CD8-positive, alpha-beta memory T cell (primary cell): ENCODE measurements around the gene GPT2. TPM values are rescaled to one million over a fixed set of nuclear protein-coding genes. Genes with fewer than 3 reads are reported as not detected.

ENCODE experiments used
- CTCF ChIA-PET: fragments of 350-600 bp; sonication (Branson Sonifier 250); formaldehyde crosslinking; loops from one replicate; lab custom pipeline; 2021; ENCODE audit warnings: antibody characterized with exemption; lab: Charles Lee
- POLR2A ChIA-PET: fragments of 350-600 bp; sonication (Branson Sonifier 250); formaldehyde crosslinking; loops from one replicate; lab custom pipeline; 2021; ENCODE audit warnings: antibody characterized with exemption; lab: Charles Lee
- DNase-seq, 5 donors: peaks; one replicate each; pipeline versions ENCODE4 v3.0.0 to v3.0.0-alpha.2; 2020 to 2022; ENCODE audit warnings: mixed read lengths in 1 of 5
- H3K27ac ChIP-seq: one replicate; pipeline ENCODE4 v1.7.0; 2013; ENCODE audit warnings: low read depth, mild to moderate bottlenecking, low read length, moderate library complexity
- H3K27me3 ChIP-seq: 2 replicates; pipeline ENCODE4 v1.7.0; 2013; ENCODE audit warnings: low read length, mild to moderate bottlenecking; ENCODE audit not compliant: insufficient read depth, poor library complexity, severe bottlenecking
- H3K36me3 ChIP-seq: 2 replicates; pipeline ENCODE4 v1.7.0; 2013; ENCODE audit warnings: mild to moderate bottlenecking, low read length, moderate library complexity; ENCODE audit not compliant: insufficient read depth
- H3K4me1 ChIP-seq: 2 replicates; pipeline ENCODE4 v1.7.0; 2013; ENCODE audit warnings: mild to moderate bottlenecking, low read length, moderate library complexity; ENCODE audit not compliant: insufficient read depth
- H3K4me3 ChIP-seq: 2 replicates; pipeline ENCODE4 v1.7.0; 2013; ENCODE audit warnings: mild to moderate bottlenecking, low read length
- H3K9me3 ChIP-seq: 2 replicates; pipeline ENCODE4 v1.7.0; 2013; ENCODE audit warnings: mild to moderate bottlenecking, low read length
- H3K27ac Mint-ChIP-seq, 8 donors: one replicate each; pipeline ENCODE4 v1.8.0; 2020 to 2021; ENCODE audit warnings: mixed read lengths in 8 of 8, mild to moderate bottlenecking in 6 of 8, inconsistent platforms in 3 of 8, moderate library complexity in 3 of 8
- H3K27me3 Mint-ChIP-seq, 2 donors: one replicate each; pipeline ENCODE4 v1.8.0; 2020 to 2021; ENCODE audit warnings: mixed read lengths in 2 of 2, mild to moderate bottlenecking in 1 of 2, moderate library complexity in 1 of 2
- H3K36me3 Mint-ChIP-seq, 3 donors: one replicate each; pipeline ENCODE4 v1.8.0; 2020 to 2021; ENCODE audit warnings: mixed read lengths in 3 of 3, inconsistent platforms in 1 of 3, mild to moderate bottlenecking in 1 of 3
- H3K4me1 Mint-ChIP-seq, 3 donors: one replicate each; pipeline ENCODE4 v1.8.0; 2020 to 2021; ENCODE audit warnings: mixed read lengths in 3 of 3, inconsistent platforms in 1 of 3, mild to moderate bottlenecking in 1 of 3
- H3K4me3 Mint-ChIP-seq, 7 donors: one replicate each; pipeline ENCODE4 v1.8.0; 2020 to 2021; ENCODE audit warnings: mixed read lengths in 7 of 7, mild to moderate bottlenecking in 6 of 7, moderate library complexity in 4 of 7, inconsistent platforms in 2 of 7
- H3K9me3 Mint-ChIP-seq, 5 donors: one replicate each; pipeline ENCODE4 v1.8.0; 2020 to 2022; ENCODE audit warnings: mixed read lengths in 5 of 5, mild to moderate bottlenecking in 3 of 5, moderate library complexity in 2 of 5, inconsistent platforms in 1 of 5
- polyA plus RNA-seq: library from polyadenylated mRNA; unstranded; fragments of 300-500 nt; fragmentation: Illumina TruSeq; gene quantifications from one replicate; pipeline ENCODE4 v1.2.3, GENCODE V29; 2021
- total RNA-seq, 2 experiments: library from RNA; stranded (reverse); gene quantifications; one replicate each; pipeline ENCODE4 v1.2.3, GENCODE V29; 2021

GPT2 gene, protein sequence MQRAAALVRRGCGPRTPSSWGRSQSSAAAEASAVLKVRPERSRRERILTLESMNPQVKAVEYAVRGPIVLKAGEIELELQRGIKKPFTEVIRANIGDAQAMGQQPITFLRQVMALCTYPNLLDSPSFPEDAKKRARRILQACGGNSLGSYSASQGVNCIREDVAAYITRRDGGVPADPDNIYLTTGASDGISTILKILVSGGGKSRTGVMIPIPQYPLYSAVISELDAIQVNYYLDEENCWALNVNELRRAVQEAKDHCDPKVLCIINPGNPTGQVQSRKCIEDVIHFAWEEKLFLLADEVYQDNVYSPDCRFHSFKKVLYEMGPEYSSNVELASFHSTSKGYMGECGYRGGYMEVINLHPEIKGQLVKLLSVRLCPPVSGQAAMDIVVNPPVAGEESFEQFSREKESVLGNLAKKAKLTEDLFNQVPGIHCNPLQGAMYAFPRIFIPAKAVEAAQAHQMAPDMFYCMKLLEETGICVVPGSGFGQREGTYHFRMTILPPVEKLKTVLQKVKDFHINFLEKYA
- 10 to 100 TPM; 12.5 to 16.5 TPM for total RNA-seq
- polyA plus RNA-seq, result 0.79 TPM

DNA sequence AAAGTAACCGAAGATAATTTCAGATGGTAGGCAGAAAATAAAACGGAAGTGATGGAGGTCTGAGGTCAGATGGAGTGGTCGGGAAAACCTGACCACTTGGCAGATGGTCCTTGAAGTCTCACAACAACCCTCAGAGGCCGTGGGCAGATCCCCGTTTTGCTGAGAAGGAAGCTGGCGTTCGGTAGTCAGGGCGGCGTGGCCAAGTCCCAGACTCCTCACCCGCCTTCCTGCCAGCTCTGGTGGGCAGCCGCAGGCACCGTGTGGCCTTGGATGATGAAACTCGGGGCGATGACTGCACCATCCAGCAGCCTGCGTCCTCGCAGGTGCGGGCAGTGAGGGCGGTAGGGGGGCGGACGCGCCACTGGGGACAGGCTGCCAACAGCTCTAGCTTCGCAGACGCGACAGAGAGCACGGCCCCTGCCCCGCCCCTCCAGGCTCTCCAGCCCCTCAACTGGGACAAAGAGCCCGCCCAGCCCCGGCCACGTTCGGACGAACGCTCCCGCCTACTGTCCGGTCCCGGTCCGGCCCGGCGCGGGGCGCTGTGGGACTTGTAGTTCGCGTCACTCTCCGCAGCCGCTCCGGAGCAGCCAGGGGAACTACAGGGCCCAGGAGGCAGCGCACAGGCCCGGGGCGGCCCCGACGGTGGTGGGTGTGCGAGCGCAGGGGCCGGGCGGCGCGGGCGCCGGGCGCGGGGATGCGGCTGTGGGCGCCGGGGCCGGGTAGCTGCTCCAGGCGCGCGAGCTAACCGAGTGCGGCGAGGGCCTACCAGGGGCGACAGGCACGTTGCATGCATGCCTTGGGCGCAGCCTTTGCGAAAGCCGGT is at the start of gene GPT2:
GPT2 (plus strand) TSS at position 673 of the 823 bp plus-strand sequence. CDS start 354 bp downstream, outside the sequence.
- POLR2A ChIA-PET, result interaction anchor here (0.8 to 1.0 kb wide), 2 partner anchors 53 to 89 kb away, joined by 3 read pairs; partner anchors contain the start of genes C16orf87 and DNAJA2
- CTCF ChIA-PET, result interaction anchor here (1.0 to 2.1 kb wide), 3 partner anchors 25 to 30 kb away, joined by 3 to 7 read pairs (median 4); no protein-coding TSS in a partner anchor
- Histone ChIP-seq H3K4me1 (peaks cover 6% of the 10 kb centered on the region), H3K4me3 (peak within 1 kb of the TSS; percentile 63), H3K36me3 (no peaks in the 10 kb centered on the region), H3K27ac (peak within 1 kb of the TSS; percentile 33), H3K9me3 (no peaks in the 10 kb centered on the region), H3K27me3 (no peaks in the 10 kb centered on the region)
- Mint-ChIP-seq H3K9me3 (no peaks in the 10 kb centered on the region), H3K4me1 (peaks cover 7 to 18% (median 10%) of the 10 kb centered on the region in 3 donors), H3K27me3 (peaks cover 2 to 33% of the 10 kb centered on the region in 2 donors), H3K4me3 (peak within 1 kb of the TSS; percentile 78 to 93 (median 89)), H3K36me3 (peaks cover 0 to 4% (median 0%) of the 10 kb centered on the region in 3 donors), H3K27ac (peak within 1 kb of the TSS in 5 of 8 donors; percentile 43 to 92 (median 54))
- peak; percentile 23 to 72 (median 56) for DNase-seq

DNA sequence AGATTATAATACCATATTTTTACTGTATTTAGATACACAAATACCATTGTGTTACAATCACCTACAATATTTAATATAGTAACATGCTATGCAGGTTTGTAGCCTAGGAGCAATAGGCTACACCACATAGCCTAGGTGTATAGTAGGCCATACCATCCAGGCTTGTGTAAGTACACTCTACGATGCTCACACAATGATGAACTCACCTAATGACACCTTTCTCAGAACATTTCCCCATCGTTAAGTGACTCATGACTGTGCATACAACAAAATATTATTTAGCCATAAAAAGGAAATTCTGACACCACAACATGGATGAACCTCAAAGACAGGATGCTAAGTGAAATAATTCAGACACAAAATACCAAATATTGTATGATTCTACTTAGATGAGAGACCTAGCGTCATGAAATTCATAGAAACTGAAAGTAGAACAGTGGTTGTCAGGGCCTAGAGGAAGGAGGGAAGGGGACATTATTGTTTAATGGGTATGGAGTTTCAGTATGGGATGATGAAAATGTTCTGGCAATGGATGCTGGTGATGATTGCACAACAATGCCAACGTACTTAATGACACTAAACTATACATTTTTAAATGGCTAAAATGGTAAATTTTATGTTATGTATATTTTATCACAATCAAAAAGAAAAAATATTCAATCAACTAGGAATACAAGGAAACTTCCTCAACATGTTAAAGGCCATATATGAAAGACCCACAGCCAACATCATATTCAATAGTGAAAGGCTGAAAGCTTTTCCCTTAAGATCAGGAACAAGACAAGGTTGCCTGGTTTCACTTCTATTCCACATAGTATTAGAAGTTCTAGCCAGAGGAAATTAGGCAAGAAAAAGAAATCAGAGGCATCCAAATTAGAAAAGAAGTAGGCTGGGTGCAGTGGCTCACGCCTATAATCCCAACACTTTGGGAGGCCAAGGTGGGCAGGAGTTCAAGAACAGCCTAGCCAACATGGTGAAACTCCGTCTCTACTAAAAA is 47.3 kb upstream of the GPT2 start:
- Mint-ChIP-seq H3K4me3 (no peak overlapping the region), H3K27ac (no peak overlapping the region), H3K27me3 (peaks cover 0 to 1% of the 10 kb centered on the region in 2 donors), H3K9me3 (peaks cover 0 to under 1% (median 0%) of the 10 kb centered on the region in 5 donors), H3K4me1 (no peaks in the 10 kb centered on the region), H3K36me3 (peaks cover 0 to 1% (median 0%) of the 10 kb centered on the region in 3 donors)
- CTCF ChIA-PET, result no interaction called here
- POLR2A ChIA-PET, result no interaction called here
- H3K27ac ChIP-seq, result no peak overlapping the region
- DNase-seq, result no peak
- H3K4me3 ChIP-seq, result no peak overlapping the region
- H3K4me1 ChIP-seq, result no peaks in the 10 kb centered on the region
- no peaks in the 10 kb centered on the region for H3K9me3 ChIP-seq
- H3K27me3 ChIP-seq, result no peaks in the 10 kb centered on the region
- no peaks in the 10 kb centered on the region for H3K36me3 ChIP-seq

DNA sequence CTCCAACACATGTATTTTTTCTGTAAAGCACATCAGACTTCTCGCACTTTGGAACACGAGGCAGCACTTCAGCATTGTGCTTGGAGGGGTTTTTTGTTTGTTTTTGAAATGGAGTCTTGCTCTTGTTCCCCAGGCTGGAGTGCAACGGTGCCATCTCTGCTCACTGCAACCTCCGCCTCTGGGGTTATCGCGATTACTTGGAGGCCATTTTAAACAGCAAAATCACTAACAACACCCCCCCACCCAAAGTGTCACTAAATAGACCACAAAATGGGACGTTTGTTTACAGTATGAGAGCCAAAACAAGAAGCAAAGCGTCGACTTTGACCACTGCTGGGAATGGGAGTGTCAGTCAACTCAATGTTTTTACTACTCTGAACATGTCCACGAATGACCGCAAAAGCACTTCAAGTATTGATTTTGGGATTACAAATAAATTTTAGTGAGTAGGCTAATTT is 44.1 kb upstream of the GPT2 start:
- H3K27ac ChIP-seq, result no peak overlapping the region
- H3K4me1 Mint-ChIP-seq, result no peaks in the 10 kb centered on the region
- H3K9me3 Mint-ChIP-seq, result peaks cover 0 to 5% (median 2%) of the 10 kb centered on the region in 5 donors
- H3K27me3 Mint-ChIP-seq, result peaks cover 4 to 10% of the 10 kb centered on the region in 2 donors
- H3K36me3 ChIP-seq, result no peaks in the 10 kb centered on the region
- no peaks in the 10 kb centered on the region for H3K4me1 ChIP-seq
- no peaks in the 10 kb centered on the region for H3K9me3 ChIP-seq
- POLR2A ChIA-PET, result no interaction called here
- CTCF ChIA-PET, result no interaction called here
- H3K4me3 ChIP-seq, result no peak overlapping the region
- DNase-seq, result no peak
- peak overlapping the region in 1 of 8 donors; percentile 10 for H3K27ac Mint-ChIP-seq
- peaks cover 0 to 7% (median 0%) of the 10 kb centered on the region in 3 donors for H3K36me3 Mint-ChIP-seq
- no peak overlapping the region for H3K4me3 Mint-ChIP-seq
- no peaks in the 10 kb centered on the region for H3K27me3 ChIP-seq

DNA sequence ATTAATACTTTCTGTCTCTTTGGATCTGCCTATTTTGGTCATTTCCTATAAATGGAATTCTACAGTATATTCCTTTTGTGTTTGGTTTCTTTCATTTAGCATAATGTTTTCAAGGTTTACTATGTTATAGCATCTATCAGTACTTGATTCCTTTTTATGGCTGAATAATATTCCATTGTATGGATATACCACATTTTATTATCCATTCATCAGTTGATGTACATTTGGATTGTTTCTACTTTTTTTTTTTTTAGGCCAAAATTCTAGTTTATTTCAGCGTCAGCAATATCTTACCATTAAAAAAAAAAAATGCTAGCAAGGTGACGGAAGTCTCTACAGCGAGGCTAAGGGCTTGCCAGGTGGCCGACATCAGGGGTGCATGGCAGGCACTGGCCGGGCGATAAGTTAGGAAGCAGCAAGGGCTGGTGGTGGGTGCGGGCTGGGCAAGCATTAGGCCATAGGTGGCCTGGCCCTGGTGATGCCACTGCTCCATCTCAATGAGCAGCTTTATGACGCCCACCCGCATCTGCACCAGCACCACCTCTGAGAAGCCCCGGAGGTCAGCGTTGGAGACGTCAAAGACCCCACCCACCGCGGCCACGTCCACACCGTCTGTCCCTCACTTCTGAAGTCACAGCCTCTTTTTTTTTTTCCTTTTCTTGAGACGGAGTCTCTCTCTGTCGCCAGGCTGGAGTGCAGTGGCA is 41.8 kb upstream of the GPT2 start:
- CTCF ChIA-PET, result no interaction called here
- Mint-ChIP-seq H3K36me3 (peaks cover 0 to 7% (median 0%) of the 10 kb centered on the region in 3 donors), H3K4me3 (no peak overlapping the region), H3K4me1 (no peaks in the 10 kb centered on the region), H3K9me3 (peaks cover 0 to 5% (median 2%) of the 10 kb centered on the region in 5 donors), H3K27me3 (peaks cover 11 to 21% of the 10 kb centered on the region in 2 donors), H3K27ac (no peak overlapping the region)
- no peaks in the 10 kb centered on the region for H3K9me3 ChIP-seq
- no peak overlapping the region for H3K27ac ChIP-seq
- no peaks in the 10 kb centered on the region for H3K4me1 ChIP-seq
- no peaks in the 10 kb centered on the region for H3K27me3 ChIP-seq
- POLR2A ChIA-PET, result no interaction called here
- H3K4me3 ChIP-seq, result no peak overlapping the region
- DNase-seq, result no peak
- H3K36me3 ChIP-seq, result no peaks in the 10 kb centered on the region

GRCh38 chr16:46843898-46844642 is 40.1 kb upstream of the GPT2 start:
- Histone ChIP-seq H3K9me3 (no peaks in the 10 kb centered on the region), H3K4me1 (no peaks in the 10 kb centered on the region), H3K4me3 (no peak overlapping the region), H3K36me3 (no peaks in the 10 kb centered on the region), H3K27me3 (no peaks in the 10 kb centered on the region), H3K27ac (no peak overlapping the region)
- CTCF ChIA-PET, result interaction anchor here (0.8 to 1.7 kb wide), 3 partner anchors 10 to 65 kb away, joined by 3 to 7 read pairs (median 4); no protein-coding TSS in a partner anchor
- Mint-ChIP-seq H3K27me3 (peaks cover 17 to 22% of the 10 kb centered on the region in 2 donors), H3K9me3 (peaks cover 0 to 5% (median 2%) of the 10 kb centered on the region in 5 donors), H3K4me3 (peak overlapping the region in 1 of 7 donors; percentile 29), H3K36me3 (peaks cover 0 to 7% (median 0%) of the 10 kb centered on the region in 3 donors), H3K27ac (no peak overlapping the region), H3K4me1 (no peaks in the 10 kb centered on the region)
- POLR2A ChIA-PET, result no interaction called here
- DNase-seq, result no peak

- no peak overlapping the region for H3K4me3 ChIP-seq
- H3K27ac ChIP-seq, result no peak overlapping the region
- ChIA-PET POLR2A (no interaction called here), CTCF (interaction anchor here (0.8 to 1.7 kb wide), 3 partner anchors 9 to 65 kb away, joined by 3 to 7 read pairs (median 4); no protein-coding TSS in a partner anchor)
- peaks cover 0 to 5% (median 2%) of the 10 kb centered on the region in 5 donors for H3K9me3 Mint-ChIP-seq
- no peak overlapping the region for H3K4me3 Mint-ChIP-seq
- H3K27me3 ChIP-seq, result no peaks in the 10 kb centered on the region
- no peaks in the 10 kb centered on the region for H3K9me3 ChIP-seq
- no peak overlapping the region for H3K27ac Mint-ChIP-seq
- peaks cover 0 to 7% (median 0%) of the 10 kb centered on the region in 3 donors for H3K36me3 Mint-ChIP-seq
- H3K4me1 Mint-ChIP-seq, result no peaks in the 10 kb centered on the region
- H3K36me3 ChIP-seq, result no peaks in the 10 kb centered on the region
- H3K4me1 ChIP-seq, result no peaks in the 10 kb centered on the region
- DNase-seq, result no peak
- peaks cover 17 to 24% of the 10 kb centered on the region in 2 donors for H3K27me3 Mint-ChIP-seq
Observed at GRCh38 chr16:46844771-46845170, 39.4 kb upstream of the GPT2 start.
